H9 (cell line): ENCODE results near the gene OMA1. TPM values are rescaled to one million over a fixed set of nuclear protein-coding genes. Genes with fewer than 3 reads are reported as not detected.

Experiments used
- DNase-seq: peaks from one replicate; pipeline ENCODE4 v3.0.0-alpha.2; 2017
- H2AFZ ChIP-seq: one replicate; pipeline ENCODE4 v1.6.1; 2013; ENCODE audit warnings: mild to moderate bottlenecking, low read length, control low read depth, moderate library complexity
- H2AK5ac ChIP-seq: 2 replicates; pipeline ENCODE4 v1.6.1; 2013; ENCODE audit warnings: low read length, control low read depth, mixed read lengths; ENCODE audit not compliant: insufficient read length
- H2BK120ac ChIP-seq: one replicate; pipeline ENCODE4 v1.6.1; 2013; ENCODE audit warnings: low read depth, mild to moderate bottlenecking, low read length, control low read depth, inconsistent platforms; ENCODE audit not compliant: poor library complexity, severe bottlenecking
- H2BK12ac ChIP-seq: 2 replicates; pipeline ENCODE4 v1.6.1; 2013; ENCODE audit warnings: low read length, control low read depth, mixed read lengths, low read depth; ENCODE audit not compliant: insufficient read length
- H2BK15ac ChIP-seq: 2 replicates; pipeline ENCODE4 v1.6.1; 2013; ENCODE audit warnings: low read depth, low read length, control low read depth
- H2BK20ac ChIP-seq: one replicate; pipeline ENCODE4 v1.6.1; 2013; ENCODE audit warnings: low read depth, mild to moderate bottlenecking, low read length, control low read depth, inconsistent platforms; ENCODE audit not compliant: poor library complexity, severe bottlenecking
- H2BK5ac ChIP-seq: 2 replicates; pipeline ENCODE4 v1.6.1; 2013; ENCODE audit warnings: low read length, control low read depth, mixed read lengths; ENCODE audit not compliant: insufficient read length
- H3K14ac ChIP-seq: 2 replicates; pipeline ENCODE4 v1.6.1; 2013; ENCODE audit warnings: low read length, control low read depth; ENCODE audit not compliant: insufficient read depth
- H3K18ac ChIP-seq: 2 replicates; pipeline ENCODE4 v1.6.1; 2013; ENCODE audit warnings: low read depth, mild to moderate bottlenecking, mixed read lengths, low read length, control low read depth; ENCODE audit not compliant: insufficient read length
- H3K23ac ChIP-seq: 2 replicates; pipeline ENCODE4 v1.6.1; 2013; ENCODE audit warnings: low read length, control low read depth, mixed read lengths, low read depth; ENCODE audit not compliant: insufficient read length
- H3K23me2 ChIP-seq: 2 replicates; pipeline ENCODE4 v1.6.1; 2013; ENCODE audit warnings: low read depth, mild to moderate bottlenecking, mixed read lengths, low read length, control low read depth; ENCODE audit not compliant: insufficient read length, poor library complexity, severe bottlenecking
- H3K27ac ChIP-seq: 2 replicates; pipeline ENCODE4 v1.5.1; 2013; ENCODE audit warnings: low read length, control low read depth, mixed read lengths, low read depth; ENCODE audit not compliant: insufficient read length
- H3K27me3 ChIP-seq: 2 replicates; pipeline ENCODE4 v1.6.1; 2013; ENCODE audit warnings: low read length, control low read depth, inconsistent platforms; ENCODE audit not compliant: insufficient read depth
- H3K4ac ChIP-seq: 2 replicates; pipeline ENCODE4 v1.6.1; 2013; ENCODE audit warnings: low read depth, mild to moderate bottlenecking, control low read depth, inconsistent platforms, low read length, moderate library complexity
- H3K4me1 ChIP-seq: 2 replicates; pipeline ENCODE4 v1.6.1; 2013; ENCODE audit warnings: low read length, control low read depth, inconsistent platforms; ENCODE audit not compliant: insufficient read depth
- H3K4me2 ChIP-seq: 2 replicates; pipeline ENCODE4 v1.6.1; 2013; ENCODE audit warnings: low read length, control low read depth, mixed read lengths; ENCODE audit not compliant: insufficient read length, insufficient read depth
- H3K56ac ChIP-seq: 2 replicates; pipeline ENCODE4 v1.6.1; 2013; ENCODE audit warnings: low read depth, mild to moderate bottlenecking, mixed read lengths, low read length, control low read depth; ENCODE audit not compliant: insufficient read length
- H3K79me1 ChIP-seq: 2 replicates; pipeline ENCODE4 v1.6.1; 2013; ENCODE audit warnings: low read depth, mild to moderate bottlenecking, moderate library complexity, low read length, control low read depth, inconsistent platforms; ENCODE audit not compliant: insufficient read depth, poor library complexity, severe bottlenecking
- H3K79me2 ChIP-seq: 2 replicates; pipeline ENCODE4 v1.6.1; 2013; ENCODE audit warnings: low read length, control low read depth, inconsistent platforms; ENCODE audit not compliant: insufficient read depth
- H3K9ac ChIP-seq: 2 replicates; pipeline ENCODE4 v1.6.1; 2013; ENCODE audit warnings: low read length, control low read depth, mixed read lengths; ENCODE audit not compliant: insufficient read length; ENCODE audit errors: extremely low read depth
- H3K9me3 ChIP-seq: one replicate; pipeline ENCODE4 v1.6.1; 2013; ENCODE audit warnings: low read depth, low read length, inconsistent platforms; ENCODE audit not compliant: control insufficient read depth
- H3T11ph ChIP-seq: one replicate; pipeline ENCODE4 v1.6.1; 2013; ENCODE audit warnings: mild to moderate bottlenecking, low read length, control low read depth, inconsistent platforms
- H4K20me1 ChIP-seq: one replicate; pipeline ENCODE4 v1.6.1; 2013; ENCODE audit not compliant: control insufficient read depth, insufficient read length, insufficient read depth
- H4K5ac ChIP-seq: 2 replicates; pipeline ENCODE4 v1.6.1; 2013; ENCODE audit warnings: low read depth, mild to moderate bottlenecking, mixed read lengths, low read length, control low read depth; ENCODE audit not compliant: insufficient read length
- H4K8ac ChIP-seq: replicated peaks from 2 replicates; pipeline ENCODE4 v1.6.1; 2013; ENCODE audit warnings: low read length, control low read depth, mixed read lengths, low read depth; ENCODE audit not compliant: insufficient read length
- H4K91ac ChIP-seq: 2 replicates; pipeline ENCODE4 v1.6.1; 2013; ENCODE audit warnings: low read depth, mild to moderate bottlenecking, moderate library complexity, mixed read lengths, low read length, control low read depth; ENCODE audit not compliant: insufficient read length
- H3K27ac Mint-ChIP-seq, 3 experiments: 2 replicates in 2 of 3; 3 replicates in 1 of 3; pipeline ENCODE4 v1.8.0; 2020 to 2021; ENCODE audit warnings: mixed read lengths in 3 of 3, mild to moderate bottlenecking in 1 of 3, moderate library complexity in 1 of 3
- H3K27me3 Mint-ChIP-seq: 2 replicates; pipeline ENCODE4 v1.8.0; 2021; ENCODE audit warnings: low read depth, mild to moderate bottlenecking, moderate library complexity, mixed read lengths
- H3K36me3 Mint-ChIP-seq, 3 experiments: 2 replicates in 2 of 3; 3 replicates in 1 of 3; pipeline ENCODE4 v1.8.0; 2020 to 2021; ENCODE audit warnings: low read depth in 3 of 3, mixed read lengths in 3 of 3; ENCODE audit not compliant: insufficient read depth in 1 of 3
- H3K4me1 Mint-ChIP-seq, 2 experiments: 2 replicates each; pipeline ENCODE4 v1.8.0; 2020; ENCODE audit warnings: mixed read lengths in 2 of 2
- H3K4me3 Mint-ChIP-seq, 2 experiments: 2 replicates in 1 of 2; 3 replicates in 1 of 2; pipeline ENCODE4 v1.8.0; 2020 to 2021; ENCODE audit warnings: mild to moderate bottlenecking in 2 of 2, mixed read lengths in 2 of 2, moderate library complexity in 1 of 2
- H3K9me3 Mint-ChIP-seq, 2 experiments: 2 replicates in 1 of 2; 3 replicates in 1 of 2; pipeline ENCODE4 v1.8.0; 2020; ENCODE audit warnings: mild to moderate bottlenecking in 2 of 2, mixed read lengths in 2 of 2, moderate library complexity in 1 of 2
- CTCF ChIP-seq: fragments of 200-600 bp; sonication (generic); conservative IDR thresholded peaks from 3 replicates; pipeline ENCODE4 v1.8.0; 2021; ENCODE audit warnings: antibody characterized with exemption, mild to moderate bottlenecking
- WGBS: extraction: QIAGEN DNeasy Blood & Tissue Kit; methylation state at CpG from one replicate; pipeline ENCODE4 v1.1.7; 2013; ENCODE audit warnings: missing lambda C conversion rate, low lambda C conversion rate, mixed read lengths; ENCODE audit not compliant: insufficient read length; ENCODE audit errors: extremely low coverage; 5-methylcytosine and 5-hydroxymethylcytosine counted together
- total RNA-seq: library from RNA; stranded (reverse); gene quantifications from 2 replicates; pipeline ENCODE4 v1.2.1, GENCODE V29; 2021

OMA1 gene
- total RNA-seq, 1 experiment from 2014 or later, result 12.9 TPM

- Histone ChIP-seq H2BK20ac (no peak overlapping the region), H3K4ac (no peak overlapping the region), H3T11ph (no peak overlapping the region), H3K56ac (no peak overlapping the region), H4K20me1 (no peaks in the 10 kb centered on the region), H2BK5ac (no peak overlapping the region), H3K27ac (no peak overlapping the region), H2BK12ac (no peak overlapping the region), H2BK15ac (no peak overlapping the region), H3K9me3 (no peaks in the 10 kb centered on the region), H3K4me2 (no peak overlapping the region), H2BK120ac (no peak overlapping the region), H4K5ac (no peak overlapping the region), H2AFZ (no peak overlapping the region), H3K23ac (no peak overlapping the region), H3K9ac (no peak overlapping the region), H3K4me1 (peaks cover 7% of the 10 kb centered on the region; the same call in 1 of the 2 replicates), H3K27me3 (no peaks in the 10 kb centered on the region), H3K79me1 (no peaks in the 10 kb centered on the region), H3K23me2 (no peaks in the 10 kb centered on the region), H3K18ac (no peak overlapping the region), H3K14ac (no peak overlapping the region), H2AK5ac (no peak overlapping the region), H3K79me2 (no peaks in the 10 kb centered on the region), H4K8ac (no peak overlapping the region), H4K91ac (no peak overlapping the region)
- Mint-ChIP-seq H3K36me3 (no peaks in the 10 kb centered on the region; a peak in 2 of 7 replicates), H3K27ac (peak overlapping the region in 1 of 3 experiments; percentile 4; a peak in 1 of 7 replicates), H3K4me1 (peaks cover 18 to 20% of the 10 kb centered on the region in 2 experiments), H3K4me3 (no peak overlapping the region), H3K27me3 (no peaks in the 10 kb centered on the region), H3K9me3 (no peaks in the 10 kb centered on the region; a peak in 1 of 5 replicates)
- whole genome bisulfite sequencing, result no CpG with 5 or more reads among the region's 6 CpGs
- no peak for TF ChIP-seq CTCF
- DNase-seq, result no peak
Measured at GRCh38 chr1:58465176-58465575, 81.3 kb downstream of the OMA1 start.
